Transverse colon (tissue), 3 donors: Measurements from ENCODE around the gene RPL38.

Source experiments
- EP300 ChIP-seq: sonication (generic); formaldehyde crosslinking; IDR thresholded peaks from one replicate; pipeline ENCODE4 v1.6.1; 2017; ENCODE audit warnings: antibody characterized with exemption, low read depth
- POLR2A ChIP-seq: fragments of 450-650 bp; IDR thresholded peaks from one replicate; pipeline ENCODE4 v1.6.1; 2016; ENCODE audit warnings: antibody characterized with exemption, mild to moderate bottlenecking, moderate library complexity
- POLR2AphosphoS5 ChIP-seq, 3 donors: sonication (generic); formaldehyde crosslinking; IDR thresholded peaks; one replicate each; pipeline ENCODE4 v1.6.1; 2016; ENCODE audit warnings: antibody characterized with exemption in 3 of 3

DNA sequence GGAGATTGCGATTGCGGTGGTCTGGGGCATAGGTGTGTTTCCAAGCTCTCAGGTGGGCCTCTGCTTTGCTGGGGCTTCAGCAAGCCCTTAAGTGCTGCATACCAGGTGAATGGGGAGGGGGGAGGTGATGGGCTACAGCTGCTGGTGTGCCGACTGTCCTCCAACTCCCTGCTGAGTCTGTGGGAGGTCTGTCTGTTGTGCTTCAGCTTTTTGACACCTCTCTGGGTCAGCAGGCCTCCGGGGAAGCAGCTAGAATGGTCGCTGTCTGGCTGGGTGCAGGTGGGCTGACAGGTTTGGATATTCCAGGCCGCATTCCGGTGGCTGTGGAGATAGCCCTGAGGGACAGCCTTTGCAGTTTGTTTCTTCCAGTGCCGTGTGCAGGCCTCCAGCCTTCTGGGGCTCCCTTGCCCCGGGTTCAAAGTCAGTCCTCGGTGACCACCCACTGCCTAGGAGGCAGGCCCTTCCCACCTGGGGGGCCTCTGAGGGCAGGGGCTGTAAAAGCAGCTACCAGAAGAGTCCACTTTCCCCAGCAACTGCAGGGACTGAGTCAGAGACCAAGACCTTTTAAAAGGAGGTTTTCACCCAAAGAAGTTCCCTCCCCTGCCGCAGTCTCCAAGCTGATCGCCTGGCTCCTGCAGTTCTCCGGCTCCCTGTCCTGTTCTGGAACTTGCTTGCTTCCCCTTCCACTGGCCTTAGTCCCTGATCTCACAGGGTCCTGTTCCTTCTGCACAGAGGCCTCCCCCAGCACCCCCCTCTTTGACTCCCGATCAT is 7.8 kb downstream of the RPL38 start:
- TF ChIP-seq EP300 (no peak), POLR2A (no peak), POLR2AphosphoS5 (IDR thresholded peaks at IDR 0.05) (no peak)
